DND-41 (cell line): ENCODE results near the gene FAM163B.

Experiments used
- ATAC-seq: fragments of 200-7000 bp; cut with Tn5 transposase; 3 replicates; pipeline ENCODE4 v1.9.1; 2021; ENCODE audit warnings: low read depth; ENCODE audit not compliant: insufficient read depth
- DNase-seq: peaks from one replicate; pipeline ENCODE4 v3.0.0-alpha.2; 2020
- H2AFZ ChIP-seq: 2 replicates; pipeline ENCODE4 v1.6.0; 2012; ENCODE audit warnings: low read depth, low read length
- H3K27ac ChIP-seq: 2 replicates; pipeline ENCODE4 v1.5.1; 2012; ENCODE audit warnings: low read length, inconsistent platforms
- H3K27me3 ChIP-seq: fragments of 200-600 bp; sonication (generic); 2 replicates; pipeline ENCODE4 v1.6.0; 2012; ENCODE audit warnings: low read length, mild to moderate bottlenecking, inconsistent platforms; ENCODE audit not compliant: insufficient read depth, poor library complexity
- H3K36me3 ChIP-seq: 2 replicates; pipeline ENCODE4 v1.5.1; 2012; ENCODE audit warnings: low read length, inconsistent platforms; ENCODE audit not compliant: insufficient read depth
- H3K4me1 ChIP-seq: 2 replicates; pipeline ENCODE4 v1.5.1; 2012; ENCODE audit warnings: mild to moderate bottlenecking, low read length; ENCODE audit not compliant: insufficient read depth
- H3K4me2 ChIP-seq: 2 replicates; pipeline ENCODE4 v1.6.0; 2012; ENCODE audit warnings: mild to moderate bottlenecking, moderate library complexity, low read length, inconsistent platforms; ENCODE audit not compliant: insufficient read depth
- H3K4me3 ChIP-seq, 2 experiments: fragments of 200-600 bp in 1 of 2; shearing (Covaris generic) in 1 of 2; 2 replicates each; pipeline ENCODE4 v1.5.1; 2012 to 2016; ENCODE audit warnings: inconsistent platforms in 2 of 2, low read length in 2 of 2, mild to moderate bottlenecking in 2 of 2, low read depth in 1 of 2, moderate library complexity in 1 of 2
- H3K79me2 ChIP-seq: 2 replicates; pipeline ENCODE4 v1.6.0; 2012; ENCODE audit warnings: low read length, inconsistent platforms; ENCODE audit not compliant: insufficient read depth
- H3K9ac ChIP-seq: 2 replicates; pipeline ENCODE4 v1.6.0; 2012; ENCODE audit warnings: low read depth, mild to moderate bottlenecking, inconsistent platforms, low read length, moderate library complexity
- H3K9me3 ChIP-seq: 2 replicates; pipeline ENCODE4 v1.5.1; 2012; ENCODE audit warnings: low read length, moderate library complexity, mild to moderate bottlenecking, inconsistent platforms; ENCODE audit not compliant: insufficient read depth, severe bottlenecking
- H4K20me1 ChIP-seq: 2 replicates; pipeline ENCODE4 v1.6.0; 2012; ENCODE audit warnings: low read length; ENCODE audit not compliant: insufficient read depth
- CTCF ChIP-seq: IDR thresholded peaks from 2 replicates; pipeline ENCODE4 v1.5.1; 2012; ENCODE audit warnings: borderline replicate concordance, low read length, moderate library complexity, mild to moderate bottlenecking; ENCODE audit not compliant: poor library complexity, severe bottlenecking; ENCODE audit errors: extremely low read depth
- EZH2 ChIP-seq: IDR thresholded peaks from 3 replicates; pipeline ENCODE4 v1.6.1; 2012; ENCODE audit warnings: borderline replicate concordance, low read depth, mild to moderate bottlenecking, moderate library complexity, low read length, inconsistent platforms; ENCODE audit not compliant: severe bottlenecking

Gene FAM163B

GRCh38 chr9:133618726-133619125, 9.5 kb upstream of the FAM163B start:
- peaks cover 22% of the 10 kb centered on the region for H3K4me1 ChIP-seq
- no peak for ATAC-seq
- TF ChIP-seq EZH2 (no peak), CTCF (no peak)

GRCh38 chr9:133616643-133617405, 7.6 kb upstream of the FAM163B start:
- Histone ChIP-seq H3K27me3 (no peaks in the 10 kb centered on the region), H3K9ac (no peak overlapping the region), H3K9me3 (no peaks in the 10 kb centered on the region), H3K4me1 (peaks cover 22% of the 10 kb centered on the region), H3K79me2 (no peaks in the 10 kb centered on the region), H2AFZ (no peak overlapping the region), H3K4me2 (no peak overlapping the region), H3K36me3 (no peaks in the 10 kb centered on the region), H3K4me3 (no peak overlapping the region), H4K20me1 (no peaks in the 10 kb centered on the region), H3K27ac (no peak overlapping the region)
- TF ChIP-seq EZH2 (no peak), CTCF (no peak)
- DNase-seq (no peak), ATAC-seq (no peak)

More at GRCh38 chr9:133618726-133619125, 9.5 kb upstream of the FAM163B start:
- no peak overlapping the region for H3K4me3 ChIP-seq
- H3K36me3 ChIP-seq: no peaks in the 10 kb centered on the region
- H3K4me2 ChIP-seq: no peak overlapping the region
- no peaks in the 10 kb centered on the region for H3K27me3 ChIP-seq
- no peaks in the 10 kb centered on the region for H3K9me3 ChIP-seq
- H3K27ac ChIP-seq: no peak overlapping the region
- no peaks in the 10 kb centered on the region for H4K20me1 ChIP-seq
- no peak for DNase-seq
- H3K9ac ChIP-seq: no peak overlapping the region
- no peaks in the 10 kb centered on the region for H3K79me2 ChIP-seq
- H2AFZ ChIP-seq: no peak overlapping the region

- H3K27me3 ChIP-seq: no peaks in the 10 kb centered on the region
- ATAC-seq: no peak
Observed at GRCh38 chr9:133615606-133616188, 6.5 kb upstream of the FAM163B start.

More at GRCh38 chr9:133615606-133616188, 6.5 kb upstream of the FAM163B start:
- Histone ChIP-seq H3K4me2 (no peak overlapping the region), H3K79me2 (no peaks in the 10 kb centered on the region), H3K36me3 (no peaks in the 10 kb centered on the region), H3K4me3 (no peak overlapping the region), H2AFZ (no peak overlapping the region), H3K4me1 (peaks cover 17% of the 10 kb centered on the region), H3K9me3 (no peaks in the 10 kb centered on the region), H4K20me1 (no peaks in the 10 kb centered on the region), H3K27ac (no peak overlapping the region), H3K9ac (no peak overlapping the region)
- DNase-seq: no peak
- TF ChIP-seq CTCF (no peak), EZH2 (no peak)
